NCI-H82 (cell line): Measurements from ENCODE around the gene CNKSR3.

Source experiments
- DNase-seq: peaks from one replicate; lab custom pipeline; 2025; lab: John Stamatoyannopoulos, UW

The CNKSR3 gene

DNA sequence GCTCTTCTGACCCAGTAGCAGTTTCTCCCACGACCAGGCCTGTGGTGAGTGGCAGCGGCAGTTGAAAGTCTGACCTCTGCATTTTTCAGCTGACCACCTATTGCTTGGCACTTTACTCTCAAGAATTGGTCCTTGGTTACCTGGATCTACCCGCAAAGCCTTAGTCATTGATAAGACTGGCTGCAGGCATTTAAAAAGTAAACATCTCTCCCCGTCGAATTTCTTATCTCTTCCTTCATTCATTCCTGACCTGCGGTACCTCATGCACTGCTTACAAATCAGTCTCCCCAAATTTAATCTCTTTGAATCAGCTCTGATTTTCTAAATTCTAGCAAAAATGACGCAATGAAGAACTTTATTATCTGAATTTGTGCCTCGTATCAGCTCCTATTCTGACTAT, 127.7 kb downstream of the CNKSR3 start:
- DNase-seq = no peak

DNA sequence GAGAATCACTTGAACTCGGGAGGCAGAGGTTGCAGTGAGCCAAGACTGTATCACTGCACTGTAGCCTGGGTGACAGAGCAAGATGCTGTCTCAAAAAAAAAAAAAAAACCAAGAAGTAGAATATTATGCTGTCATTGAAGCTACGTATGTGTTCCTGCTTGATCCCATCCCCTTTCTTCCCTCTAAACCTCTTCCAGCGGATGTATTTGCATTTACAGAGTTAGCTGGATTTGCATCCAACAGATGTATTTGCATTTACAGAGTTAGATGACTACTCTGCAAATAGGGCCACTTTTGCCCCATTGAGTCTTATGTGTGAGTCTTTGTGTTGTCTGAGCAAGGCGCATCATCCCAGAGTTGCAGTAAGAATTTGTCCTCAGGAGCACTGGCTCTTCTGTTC, 128.9 kb downstream of the CNKSR3 start:
- no peak for DNase-seq

DNA sequence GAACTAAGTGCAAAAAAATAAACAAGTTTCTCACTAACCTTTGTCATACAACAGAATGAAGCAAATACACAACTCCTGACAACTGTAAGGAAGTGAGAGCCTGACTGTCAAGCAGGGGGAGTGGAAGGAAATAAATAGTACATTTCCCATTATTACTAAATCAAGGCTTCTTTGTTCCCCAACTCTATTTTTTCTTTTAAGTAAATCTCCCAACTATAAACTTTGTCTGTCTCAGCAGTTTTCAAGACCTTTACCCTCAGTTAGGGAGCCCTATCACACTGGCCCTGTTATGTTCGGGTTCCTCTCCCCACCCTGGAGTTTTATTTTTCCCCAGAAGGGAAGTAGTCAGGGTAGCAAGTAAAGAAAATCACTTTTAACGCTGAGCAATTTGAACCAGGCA, 129.7 kb downstream of the CNKSR3 start:
- DNase-seq = no peak

DNA sequence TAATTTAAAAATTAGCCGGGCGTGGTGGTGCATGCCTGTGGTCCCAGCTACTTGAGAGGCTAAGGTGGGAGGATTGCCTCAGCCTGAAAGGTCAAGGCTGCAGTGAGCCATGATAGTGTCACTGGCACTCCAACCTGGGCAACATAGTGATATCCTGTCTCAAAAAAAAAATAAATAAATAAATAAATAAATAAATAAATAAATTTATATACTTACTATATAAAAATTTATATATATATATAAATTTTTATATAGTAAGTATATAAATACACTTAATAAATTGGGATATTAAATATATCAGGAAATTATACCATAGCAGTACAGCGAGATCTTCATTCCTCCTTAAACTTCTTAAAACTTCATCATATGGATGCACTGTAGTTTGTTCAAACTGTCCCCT, 130.9 kb downstream of the CNKSR3 start:
- no peak for DNase-seq

DNA sequence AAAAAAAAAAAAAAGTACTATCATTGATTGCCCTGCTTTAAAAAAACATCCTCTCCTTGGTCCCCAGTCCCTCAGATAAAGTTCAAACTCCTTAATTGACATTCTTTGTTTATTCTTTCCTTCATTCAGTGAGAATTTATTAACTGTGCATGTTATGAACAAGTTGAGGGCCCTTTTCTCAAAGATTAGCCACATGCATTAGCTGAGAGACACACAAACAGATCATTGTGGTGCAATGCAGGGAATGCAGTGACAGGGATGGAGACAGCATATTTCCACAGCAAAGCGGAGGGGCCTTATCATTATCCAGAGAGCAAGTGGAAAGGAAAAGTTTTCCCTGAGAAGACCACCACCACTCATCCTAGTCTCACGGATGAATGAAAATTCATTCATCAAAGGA, 132.0 kb downstream of the CNKSR3 start:
- no peak for DNase-seq

DNA sequence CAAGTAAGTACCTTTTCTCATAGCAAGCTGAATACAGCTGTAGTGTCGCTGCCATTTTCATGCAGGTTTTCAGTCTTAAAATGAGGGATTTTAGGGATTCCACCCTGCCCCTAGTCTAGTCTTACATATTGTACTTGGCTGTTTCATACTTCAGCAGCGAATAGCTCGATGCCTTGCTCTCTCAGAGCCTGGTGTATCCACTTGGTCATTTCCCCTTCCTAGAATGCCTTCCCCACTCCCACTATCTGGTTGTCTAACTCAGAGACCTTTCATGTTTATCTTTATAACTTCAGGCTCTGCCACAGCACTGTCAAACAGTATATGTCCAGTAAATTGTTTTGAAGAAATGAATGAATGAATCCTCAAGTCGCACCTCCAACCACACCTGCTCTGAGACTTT, 132.8 kb downstream of the CNKSR3 start:
- DNase-seq = no peak

DNA sequence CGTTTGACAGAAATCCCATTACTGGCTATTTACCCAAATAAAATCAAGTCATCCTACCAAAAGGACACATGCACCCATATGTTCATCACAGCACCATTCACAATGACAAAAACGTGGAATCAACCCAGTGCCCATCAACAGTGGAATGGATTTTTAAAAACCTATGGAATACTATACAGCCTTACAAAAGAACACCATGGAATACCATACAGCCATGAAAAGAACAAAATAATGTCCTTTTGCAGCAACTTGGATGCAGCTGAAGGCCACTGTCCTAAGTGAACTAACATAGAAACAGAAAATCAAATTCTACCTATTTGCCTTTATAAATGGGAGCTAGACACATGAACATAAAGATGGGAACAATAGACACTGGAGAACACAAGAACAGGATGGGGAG, 136.5 kb downstream of the CNKSR3 start:
- DNase-seq = no peak

DNA sequence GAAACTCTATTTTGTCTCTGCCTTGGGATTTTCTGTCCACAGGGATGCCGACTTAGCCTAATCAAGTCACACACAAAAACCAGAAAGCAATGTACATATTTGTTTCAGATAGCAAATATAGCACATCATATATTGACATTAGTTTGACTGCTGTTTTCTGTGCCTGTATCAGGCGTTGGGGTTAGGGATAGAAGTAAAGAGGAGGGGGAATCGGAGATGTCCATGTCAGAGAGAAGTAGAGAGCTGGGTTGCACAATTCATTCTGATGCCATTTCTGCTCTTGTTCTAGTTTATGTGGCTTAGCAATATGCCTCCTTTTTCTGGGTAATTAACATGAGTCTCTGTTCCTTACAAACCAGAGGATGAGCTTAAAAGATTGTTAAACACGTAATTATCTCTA, 139.2 kb downstream of the CNKSR3 start:
- no peak for DNase-seq

DNA sequence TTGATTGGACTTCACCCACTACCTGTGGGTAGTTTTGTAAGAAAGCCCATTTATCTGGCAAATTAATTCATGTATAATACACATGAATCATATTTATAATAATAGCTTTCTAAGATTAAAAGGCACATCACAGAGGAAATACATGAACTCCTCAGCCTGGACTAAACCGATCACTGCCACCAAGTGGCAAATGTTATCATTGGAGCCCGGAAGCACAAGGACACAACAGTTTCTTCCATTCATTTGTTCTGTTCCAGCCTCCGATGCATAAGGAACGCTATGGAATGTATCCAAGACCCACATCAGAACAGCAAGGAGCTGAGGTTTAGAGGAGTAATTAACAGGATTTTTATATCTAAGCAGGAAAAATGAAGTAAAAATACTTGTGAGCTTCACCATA, 139.9 kb downstream of the CNKSR3 start:
- peak; percentile 34 for DNase-seq

DNA sequence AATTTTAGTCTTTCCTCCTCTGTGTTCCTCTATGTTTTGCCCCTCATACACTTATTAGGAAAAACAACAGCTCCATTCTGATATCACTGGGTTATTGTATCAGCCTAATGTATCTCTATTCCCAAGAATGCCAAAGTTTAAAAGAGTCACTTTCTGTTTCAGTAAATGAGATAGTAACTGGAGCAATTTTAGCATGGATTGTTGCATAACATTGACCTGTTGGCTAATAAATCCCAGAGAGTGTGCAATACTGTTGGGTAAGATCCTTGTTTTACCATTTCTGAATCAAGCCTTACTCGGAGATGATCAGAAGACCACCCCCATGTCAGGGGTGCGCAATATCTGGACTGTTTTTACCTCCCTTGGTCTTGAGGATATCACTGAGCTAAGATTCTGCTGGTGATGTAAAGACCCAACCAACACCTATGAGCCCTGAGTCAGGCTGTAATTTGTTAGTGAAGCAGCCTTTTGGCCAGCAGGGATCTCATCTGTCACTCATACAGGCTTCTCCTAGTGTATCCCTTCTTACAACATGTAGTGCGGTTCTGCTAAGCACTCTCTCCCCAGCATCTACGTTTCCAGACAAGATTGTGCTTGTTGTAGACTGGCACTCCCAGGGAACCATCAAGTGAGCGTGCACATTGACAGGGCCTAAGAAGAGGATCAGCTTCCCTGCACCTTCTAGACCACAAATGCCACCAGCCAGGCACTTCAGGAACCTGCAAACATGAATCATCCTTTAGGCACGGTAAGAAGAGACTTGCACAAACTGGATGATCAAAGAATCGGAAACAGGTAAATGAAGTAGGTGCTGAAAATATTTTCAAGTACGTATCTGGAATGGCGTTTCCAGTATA, 142.4 kb downstream of the CNKSR3 start:
- DNase-seq = no peak

DNA sequence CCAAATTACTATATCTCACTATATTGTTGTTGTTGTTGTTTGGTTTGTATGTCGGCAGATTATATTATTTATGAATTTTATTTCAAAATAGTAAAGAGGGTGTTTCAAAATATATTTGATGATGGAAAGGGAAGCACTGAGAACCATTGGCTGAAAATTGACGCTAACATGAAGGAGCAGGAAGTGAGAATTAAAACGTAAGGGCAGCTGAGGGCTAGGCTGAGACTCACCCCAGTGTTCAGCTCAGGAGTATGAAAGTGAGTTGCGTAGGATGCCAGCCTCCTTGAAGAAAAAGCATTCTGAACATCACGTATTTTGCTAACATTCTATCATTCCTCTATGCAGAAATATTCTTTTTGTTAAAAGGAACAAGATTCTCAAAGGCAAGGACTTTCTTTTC, 143.1 kb downstream of the CNKSR3 start:
- no peak for DNase-seq

DNA sequence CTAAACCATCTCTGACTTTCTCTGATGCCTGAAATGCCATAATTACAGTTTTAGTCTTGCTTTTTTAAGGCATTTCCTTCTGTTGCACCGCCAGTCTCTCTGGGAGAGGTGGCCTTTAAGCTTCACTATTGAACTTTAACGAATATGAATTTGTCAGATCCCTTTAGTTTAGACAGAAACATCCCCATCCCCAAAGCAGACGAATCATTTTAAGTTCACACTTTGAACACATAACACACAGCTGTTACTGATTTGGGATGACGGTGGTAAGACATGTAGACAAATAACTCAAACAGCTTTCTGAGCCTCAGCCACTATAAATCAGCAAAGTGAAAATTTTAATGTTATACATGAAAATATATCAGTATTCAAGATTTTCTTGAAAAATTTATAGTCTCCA, 146.7 kb downstream of the CNKSR3 start:
- DNase-seq = no peak

DNA sequence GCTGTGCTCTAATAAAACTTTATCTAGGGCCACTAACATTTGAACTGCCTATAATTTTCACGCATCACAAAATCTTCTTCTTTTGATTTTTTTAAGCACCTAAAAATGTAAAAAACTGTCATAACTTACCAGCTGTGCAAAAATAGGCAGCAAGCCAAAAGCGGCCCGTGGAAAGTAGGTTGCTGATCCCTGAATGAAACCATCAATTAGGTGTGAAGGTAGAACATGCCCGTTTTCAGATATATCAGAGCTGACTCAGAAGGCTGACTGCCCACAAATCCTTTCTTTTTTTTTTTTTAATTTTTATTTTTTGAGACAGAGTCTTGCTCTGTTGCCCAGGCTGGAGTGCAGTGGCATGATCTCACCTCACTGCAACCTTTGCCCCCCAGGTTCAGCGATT, 149.0 kb downstream of the CNKSR3 start:
- DNase-seq = no peak

DNA sequence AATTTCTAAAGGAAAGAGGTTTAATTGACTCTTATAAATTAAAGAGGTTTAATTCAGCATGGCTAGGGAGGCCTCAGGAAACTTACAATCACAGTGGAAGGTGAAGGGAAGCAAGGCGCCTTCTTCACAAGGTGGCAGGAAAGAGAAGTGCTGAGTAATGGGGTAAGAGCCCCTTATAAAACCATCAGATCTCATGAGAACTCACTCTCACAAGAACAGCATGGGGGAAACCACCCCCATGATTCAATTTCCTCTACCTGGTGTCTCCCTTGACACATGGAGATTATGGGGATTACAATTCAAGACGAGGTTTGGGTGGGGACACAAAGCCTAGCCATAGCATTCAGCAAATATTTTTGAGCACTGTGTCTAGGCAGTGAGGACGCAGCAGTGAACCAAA, 150.0 kb downstream of the CNKSR3 start:
- DNase-seq = peak; percentile 17

DNA sequence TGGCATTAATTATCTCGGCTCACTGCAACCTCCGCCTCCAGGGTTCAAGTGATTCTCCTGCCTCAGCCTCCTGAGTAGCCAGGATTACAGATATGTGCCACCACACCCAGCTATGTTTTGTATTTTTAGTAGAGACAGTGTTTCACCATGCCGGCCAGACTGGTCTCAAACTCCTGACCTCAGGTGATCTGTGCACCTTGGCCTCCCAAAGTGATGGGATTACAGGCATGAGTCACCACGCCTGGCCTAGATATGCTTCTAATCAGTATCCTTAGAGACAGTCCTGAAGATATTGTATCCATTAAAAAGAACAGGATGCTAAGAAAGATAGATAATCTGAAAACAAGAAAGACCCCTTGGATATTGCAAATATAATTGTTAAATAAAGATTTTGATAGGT, 150.8 kb downstream of the CNKSR3 start:
- DNase-seq = no peak

DNA sequence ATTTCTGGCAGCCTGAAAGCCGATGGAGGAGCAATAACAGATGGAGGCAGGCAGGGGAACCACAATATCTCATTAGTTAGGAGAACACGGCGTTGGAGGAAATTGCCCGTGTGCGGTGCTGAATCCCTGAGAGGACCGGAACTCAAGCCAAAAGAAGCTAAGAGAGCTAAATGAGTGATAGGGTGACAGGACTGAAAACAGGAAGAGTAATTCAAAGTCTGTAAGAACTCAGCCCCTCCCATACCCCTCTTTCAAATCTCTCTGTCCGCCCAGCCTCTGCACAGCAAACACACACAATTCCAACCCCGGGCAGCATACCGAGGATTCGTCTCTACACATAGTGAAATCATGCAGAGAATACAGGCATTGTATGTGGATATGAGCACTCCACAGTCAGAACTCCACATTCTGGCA, 151.3 kb downstream of the CNKSR3 start:
- DNase-seq = peak; percentile 74

DNA sequence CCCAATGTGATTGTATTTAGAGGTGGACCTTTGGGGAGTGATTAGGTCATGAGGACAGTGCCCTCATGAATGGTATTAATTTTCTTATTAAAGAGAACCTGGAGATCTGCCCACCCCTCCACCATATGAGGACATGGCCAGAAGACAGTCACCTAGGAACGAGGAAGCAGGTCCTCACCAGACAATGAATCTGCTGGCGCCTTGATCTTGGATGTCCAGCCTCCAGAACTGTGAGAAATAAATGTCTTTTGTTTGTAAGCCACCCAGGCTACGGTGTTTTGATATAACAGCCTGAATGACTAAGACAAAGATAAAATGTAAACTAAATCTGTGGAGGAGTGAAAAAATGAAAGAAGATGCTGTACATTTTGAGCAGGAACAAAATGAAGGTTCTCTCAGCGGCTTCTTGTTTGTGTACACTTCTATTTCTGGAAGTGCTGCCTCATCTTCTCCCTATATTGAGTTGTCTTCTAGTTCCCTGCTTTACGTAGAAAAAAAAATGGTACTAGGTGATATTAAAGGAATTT, 152.4 kb downstream of the CNKSR3 start:
- no peak for DNase-seq

DNA sequence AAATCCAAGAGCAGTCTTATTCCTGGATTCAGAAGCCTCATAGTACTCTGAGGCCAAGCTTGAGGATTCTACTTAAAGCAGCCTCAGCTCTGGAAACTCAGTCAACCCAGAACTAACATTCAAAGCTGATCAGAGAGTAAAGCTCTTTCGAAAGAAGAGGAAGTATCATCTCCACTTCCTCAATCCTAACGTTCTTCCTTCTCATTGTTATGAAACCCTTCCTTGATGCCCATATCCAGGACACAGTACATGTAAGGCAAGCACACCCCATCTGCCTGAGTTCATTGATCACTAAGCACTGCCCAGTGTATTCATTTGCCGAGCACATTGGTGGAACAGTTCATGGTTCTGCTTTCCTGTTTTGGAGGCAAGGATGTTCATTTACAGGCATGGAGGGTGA, 153.8 kb downstream of the CNKSR3 start, which contains the start of gene IPCEF1:
IPCEF1 (minus strand) TSS at position 114 of the 400 bp plus-strand sequence. CDS start 90,856 bp downstream, outside the sequence.
- no peak for DNase-seq

DNA sequence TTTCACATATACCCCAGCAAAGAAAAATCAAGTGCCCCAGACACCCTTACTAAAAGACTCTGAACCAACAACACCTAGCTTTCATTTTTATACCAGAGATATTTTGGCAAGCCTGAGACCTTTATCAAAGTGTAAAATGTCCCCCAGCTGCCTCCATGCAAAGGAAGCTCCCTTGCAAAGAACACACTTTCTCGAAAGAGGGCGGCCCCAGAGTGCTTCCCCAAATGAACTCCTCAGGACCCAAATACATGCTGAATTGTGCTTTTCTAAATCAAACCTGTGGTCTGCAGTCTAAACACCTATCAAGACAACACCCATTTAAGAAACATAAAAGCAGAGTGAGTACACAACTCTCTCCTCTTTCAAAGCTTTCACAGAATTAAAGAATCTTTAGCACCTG, 154.4 kb downstream of the CNKSR3 start:
- DNase-seq = no peak

DNA sequence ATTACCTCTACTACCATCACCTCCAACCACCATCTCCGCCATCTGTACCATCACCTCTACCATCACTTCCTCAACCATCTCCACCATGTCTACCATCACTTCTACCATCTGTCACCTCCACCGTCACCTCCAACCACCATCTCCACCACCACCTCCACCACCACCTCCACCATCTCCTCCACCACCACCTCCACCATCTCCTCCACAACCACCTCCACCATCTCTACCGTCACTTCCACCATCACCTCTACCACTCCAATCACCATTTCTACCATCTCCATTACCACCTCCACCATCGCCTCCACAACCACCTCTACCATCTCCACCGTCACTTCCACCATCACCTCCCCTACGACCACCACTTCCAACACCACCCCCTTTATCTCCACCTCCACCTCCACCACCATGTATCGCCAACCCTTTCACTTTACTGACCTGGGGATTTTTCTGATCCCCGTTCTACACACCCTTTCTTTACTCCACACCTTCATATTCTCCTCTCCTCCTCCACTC, 156.2 kb downstream of the CNKSR3 start:
- DNase-seq = no peak

DNA sequence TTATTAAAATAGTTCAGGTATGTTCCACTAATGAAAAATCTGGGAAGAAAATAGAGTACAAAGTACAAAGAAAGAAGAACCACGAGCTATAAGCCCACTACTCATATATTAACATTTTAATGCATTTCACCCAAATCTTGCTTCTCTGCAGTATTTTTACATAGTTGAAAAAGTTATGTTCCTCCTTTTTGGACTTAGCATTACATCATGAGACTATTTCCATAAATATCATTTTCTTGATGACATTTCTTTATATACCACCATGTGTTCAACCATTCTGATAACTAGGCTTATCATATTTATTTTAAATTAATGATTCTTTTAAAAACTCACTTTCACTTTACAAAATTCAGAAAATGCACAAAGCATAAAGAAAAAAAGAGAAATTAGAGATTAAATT, 156.9 kb downstream of the CNKSR3 start:
- no peak for DNase-seq

DNA sequence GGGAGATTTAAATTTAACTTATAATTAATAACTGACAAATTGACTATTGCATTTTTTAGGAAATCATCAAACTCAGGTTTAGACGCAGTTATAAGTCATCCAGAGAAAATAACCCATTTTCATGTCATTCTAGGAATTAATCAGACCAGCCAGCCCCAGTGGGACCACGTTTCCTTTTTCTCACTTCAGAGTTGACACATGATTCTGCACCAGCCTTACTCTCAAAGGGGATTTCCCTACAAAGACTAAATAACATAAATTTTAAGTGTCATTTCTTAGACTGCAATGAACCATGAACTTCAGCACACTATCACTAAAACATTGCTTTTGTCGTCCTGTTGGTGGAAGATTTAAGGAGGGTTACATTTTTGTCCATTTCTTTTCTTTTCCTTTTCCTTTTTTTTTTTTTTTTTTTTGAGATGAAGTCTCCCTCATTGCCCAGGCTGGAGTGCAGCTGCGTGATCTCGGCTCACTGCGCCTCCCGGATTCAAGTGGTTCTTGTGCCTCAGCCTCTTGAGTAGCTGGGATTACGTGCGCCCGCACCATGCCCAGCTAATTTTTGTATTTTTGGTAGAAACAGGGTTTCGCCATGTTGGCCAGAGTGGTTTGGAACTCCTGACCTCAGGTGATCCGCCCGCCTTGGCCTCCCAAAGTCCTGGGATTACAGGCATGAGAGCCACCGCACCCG, 157.4 kb downstream of the CNKSR3 start:
- no peak for DNase-seq

DNA sequence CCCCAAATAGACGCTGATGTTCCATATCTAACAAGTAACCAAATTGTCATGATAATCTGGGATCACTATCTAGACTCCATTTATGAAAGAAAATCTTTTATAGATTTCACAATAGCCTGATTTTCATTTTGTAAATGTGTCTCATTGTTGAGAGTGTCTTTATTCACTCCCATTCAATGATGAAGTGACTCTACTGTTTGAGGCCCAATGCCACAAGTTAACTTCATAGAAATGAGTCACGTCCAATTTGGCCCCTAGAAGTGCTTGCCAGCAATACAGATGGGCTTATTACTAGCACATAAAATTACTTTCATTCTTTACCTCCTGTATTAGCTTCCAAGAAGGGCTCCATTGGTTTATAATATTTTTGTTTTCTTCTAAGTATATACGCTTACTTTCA, 160.2 kb downstream of the CNKSR3 start:
- no peak for DNase-seq
